Activated B cell treated with CpG ODN at 0.5 μM for 24 hours (primary cell): ENCODE results near the gene RTRAF. TPM values are rescaled to one million over a fixed set of nuclear protein-coding genes. Genes with fewer than 3 reads are reported as not detected.

Source experiments
- ATAC-seq: fragments of 200-7000 bp; cut with Tn5 transposase; one replicate; pipeline ENCODE4 v1.10.0; 2021; ENCODE audit warnings: low read depth, mild to moderate bottlenecking, moderate library complexity
- CTCF ChIA-PET: fragments of 350-600 bp; sonication (Branson Sonifier 250); formaldehyde crosslinking; loops from one replicate; lab custom pipeline; 2021; ENCODE audit warnings: antibody characterized with exemption; lab: Charles Lee
- POLR2A ChIA-PET: fragments of 350-600 bp; sonication (Branson Sonifier 250); formaldehyde crosslinking; loops from one replicate; lab custom pipeline; 2021; ENCODE audit warnings: antibody characterized with exemption; lab: Charles Lee
- DNase-seq: peaks from one replicate; pipeline ENCODE4 v3.0.0; 2022
- H3K27ac Mint-ChIP-seq: one replicate; pipeline ENCODE4 v1.8.0; 2020; ENCODE audit warnings: mixed read lengths
- H3K27me3 Mint-ChIP-seq: one replicate; pipeline ENCODE4 v1.8.0; 2021; ENCODE audit warnings: mixed read lengths
- H3K36me3 Mint-ChIP-seq: one replicate; pipeline ENCODE4 v1.8.0; 2021; ENCODE audit warnings: low read depth, mixed read lengths
- H3K4me1 Mint-ChIP-seq: one replicate; pipeline ENCODE4 v1.8.0; 2021; ENCODE audit warnings: mixed read lengths
- H3K4me3 Mint-ChIP-seq: one replicate; pipeline ENCODE4 v1.8.0; 2020; ENCODE audit warnings: mild to moderate bottlenecking, mixed read lengths
- H3K9me3 Mint-ChIP-seq: one replicate; pipeline ENCODE4 v1.8.0; 2020; ENCODE audit warnings: mixed read lengths
- CTCF ChIP-seq: fragments of 200-600 bp; IDR thresholded peaks from one replicate; pipeline ENCODE4 v1.8.0; 2022; ENCODE audit warnings: antibody characterized with exemption, mild to moderate bottlenecking
- intact Hi-C: fragments of 100-400 bp; cut with micrococcal nuclease; formaldehyde crosslinking; loops from one replicate; pipeline ENCODE4 v1.15.1; 2024
- total RNA-seq: library from RNA; stranded (reverse); gene quantifications from 2 replicates; pipeline ENCODE4 v1.2.3, GENCODE V29; 2022

The RTRAF gene
- total RNA-seq, 1 donor from 2014 or later: 160 TPM

GRCh38 chr14:52040598-52040997 is 51.3 kb downstream of the RTRAF start:
- DNase-seq: no peak
- intact Hi-C loops: loop anchor here (10.0 kb wide), 1 partner anchor 234 kb away; no protein-coding TSS in a partner anchor
- Mint-ChIP-seq H3K4me3 (no peak overlapping the region), H3K4me1 (peaks cover 11% of the 10 kb centered on the region), H3K27ac (no peak overlapping the region), H3K27me3 (peaks cover 8% of the 10 kb centered on the region), H3K9me3 (peaks cover 6% of the 10 kb centered on the region), H3K36me3 (no peaks in the 10 kb centered on the region)
- no peak for TF ChIP-seq CTCF
- ATAC-seq: no peak
- ChIA-PET POLR2A (no interaction called here), CTCF (interaction anchor here (0.9 kb wide), 1 partner anchor 105 kb away, joined by 3 read pairs; no protein-coding TSS in a partner anchor)

GRCh38 chr14:52042371-52043289 is 53.3 kb downstream of the RTRAF start:
- Mint-ChIP-seq H3K27me3 (peaks cover 6% of the 10 kb centered on the region), H3K36me3 (no peaks in the 10 kb centered on the region), H3K4me1 (peaks cover 29% of the 10 kb centered on the region), H3K9me3 (no peaks in the 10 kb centered on the region), H3K27ac (no peak overlapping the region), H3K4me3 (no peak overlapping the region)
- DNase-seq (no peak), ATAC-seq (no peak)
- ChIA-PET POLR2A (no interaction called here), CTCF (no interaction called here)
- no peak for TF ChIP-seq CTCF
- intact Hi-C loops: loop anchor here (10.0 kb wide), 1 partner anchor 232 kb away; no protein-coding TSS in a partner anchor

DNA sequence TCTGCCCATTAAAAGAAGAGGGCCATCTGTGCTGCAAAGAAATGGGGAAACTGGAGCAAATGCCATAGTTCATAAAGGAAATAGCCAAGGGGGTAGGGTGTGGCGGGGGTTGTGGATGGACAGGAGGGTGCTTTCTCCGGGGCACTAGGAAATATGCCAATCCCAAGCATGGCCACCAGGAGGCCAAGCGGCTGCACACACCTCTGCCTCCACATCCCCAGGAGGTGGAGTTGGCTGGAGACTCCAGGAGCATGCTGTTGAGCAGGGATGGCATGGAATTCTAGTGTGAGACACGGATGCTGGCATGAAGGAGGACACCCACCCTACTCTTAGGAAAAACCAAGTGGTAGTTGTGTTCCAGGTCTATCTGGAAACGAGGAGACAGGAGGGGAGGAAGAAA is 54.3 kb downstream of the RTRAF start:
- ATAC-seq (no peak), DNase-seq (no peak)
- ChIA-PET POLR2A (no interaction called here), CTCF (interaction anchor here (0.9 kb wide), 1 partner anchor 263 kb away, joined by 3 read pairs; no protein-coding TSS in a partner anchor)
- intact Hi-C loops: loop anchor here (10.0 kb wide), 1 partner anchor 231 kb away; no protein-coding TSS in a partner anchor
- Mint-ChIP-seq H3K4me1 (peaks cover 29% of the 10 kb centered on the region), H3K4me3 (no peak overlapping the region), H3K9me3 (no peaks in the 10 kb centered on the region), H3K27ac (no peak overlapping the region), H3K36me3 (no peaks in the 10 kb centered on the region), H3K27me3 (peaks cover 8% of the 10 kb centered on the region)
- TF ChIP-seq CTCF: no peak

DNA sequence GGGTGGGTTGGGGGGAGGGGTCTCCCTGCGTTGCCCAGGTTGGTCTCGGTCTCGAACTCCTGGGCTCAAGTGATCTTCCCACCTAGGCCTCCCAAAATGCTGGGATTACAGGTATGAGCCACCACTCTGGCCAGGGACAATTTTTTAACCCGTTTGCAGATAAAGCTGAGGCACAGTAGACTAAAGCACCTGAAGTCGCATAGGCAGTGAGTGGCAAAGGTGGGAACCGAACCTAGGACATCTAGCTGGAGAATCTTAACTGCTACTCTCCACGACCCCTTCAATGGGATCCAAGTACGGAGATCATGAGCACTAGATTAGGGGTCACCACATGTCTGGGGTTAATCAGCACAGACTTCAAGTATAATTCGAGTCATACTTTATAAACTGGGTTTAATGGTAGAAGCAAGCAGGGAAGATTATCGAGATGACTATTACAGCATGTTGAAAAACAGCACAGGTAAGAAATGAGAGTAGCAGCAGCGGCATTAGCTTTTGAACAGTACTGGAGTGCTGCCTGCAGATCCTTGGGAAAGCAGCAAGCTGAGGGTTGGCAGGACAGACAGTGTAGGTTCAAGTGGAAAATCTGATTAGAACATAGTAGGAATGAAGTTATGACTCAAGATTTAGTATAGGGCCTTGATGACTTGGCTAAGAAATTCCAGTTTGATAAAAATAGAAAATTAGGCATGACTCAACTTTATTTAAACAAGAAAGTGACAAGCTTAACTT is 55.6 kb downstream of the RTRAF start:
- Mint-ChIP-seq H3K4me3 (no peak overlapping the region), H3K27ac (no peak overlapping the region), H3K27me3 (peaks cover 8% of the 10 kb centered on the region), H3K9me3 (no peaks in the 10 kb centered on the region), H3K4me1 (peaks cover 29% of the 10 kb centered on the region), H3K36me3 (no peaks in the 10 kb centered on the region)
- intact Hi-C loops: loop anchor here (10.0 kb wide), 1 partner anchor 230 kb away; no protein-coding TSS in a partner anchor
- ATAC-seq: no peak
- CTCF ChIA-PET: interaction anchor here (0.6 kb wide), 1 partner anchor 442 kb away, joined by 3 read pairs; no protein-coding TSS in a partner anchor
- DNase-seq: no peak
- POLR2A ChIA-PET: interaction anchor here (0.7 kb wide), 1 partner anchor 19 kb away, joined by 6 read pairs; no protein-coding TSS in a partner anchor
- no peak for TF ChIP-seq CTCF
